IMR-90 (cell line): ENCODE data around the gene SH3BP2. TPM values are rescaled to one million over a fixed set of nuclear protein-coding genes. Genes with fewer than 3 reads are reported as not detected.

Experiments
- ATAC-seq: fragments of 200-7000 bp; cut with Tn5 transposase; 2 replicates; pipeline ENCODE4 v1.9.1; 2020; ENCODE audit warnings: low read depth, mild to moderate bottlenecking, moderate library complexity
- BruUV-seq: library from RNA; stranded (reverse); fragments of 400-500 nt; replicated peaks from 2 replicates; lab custom pipeline; 2021; lab: Mats Ljungman, UMichigan
- CTCF ChIA-PET: fragments of 300-600 bp; formaldehyde crosslinking; extraction: SDS; loops from one replicate; lab custom pipeline; 2021; ENCODE audit warnings: antibody characterized with exemption; lab: Yijun Ruan, JAX
- POLR2A ChIA-PET: fragments of 300-600 bp; sonication (Branson Sonifier 250); formaldehyde crosslinking; loops from one replicate; lab custom pipeline; 2022; ENCODE audit warnings: antibody characterized with exemption; ENCODE audit not compliant: unreplicated experiment; lab: Charles Lee
- DNase-seq: peaks from one replicate; pipeline ENCODE4 v3.0.0; 2013
- H2AFZ ChIP-seq: replicated peaks from 2 replicates; pipeline ENCODE3; 2013; ENCODE audit warnings: low read length, mild to moderate bottlenecking; ENCODE audit not compliant: poor library complexity
- H2AK5ac ChIP-seq: 2 replicates; pipeline ENCODE4 v1.6.1; 2013; ENCODE audit warnings: low read depth, low read length, inconsistent platforms
- H2AK9ac ChIP-seq: replicated peaks from 2 replicates; pipeline ENCODE3; 2013; ENCODE audit warnings: mild to moderate bottlenecking, low read depth, low read length, moderate library complexity; ENCODE audit not compliant: poor library complexity
- H2BK120ac ChIP-seq: 2 replicates; pipeline ENCODE4 v1.6.1; 2013; ENCODE audit warnings: low read depth, low read length, inconsistent platforms
- H2BK15ac ChIP-seq: 3 replicates; pipeline ENCODE4 v1.6.1; 2013; ENCODE audit warnings: low read depth, low read length, inconsistent platforms
- H2BK20ac ChIP-seq: 2 replicates; pipeline ENCODE4 v1.6.1; 2013; ENCODE audit warnings: low read depth, mild to moderate bottlenecking, inconsistent platforms, low read length, moderate library complexity
- H2BK5ac ChIP-seq: 2 replicates; pipeline ENCODE4 v1.6.1; 2013; ENCODE audit warnings: mild to moderate bottlenecking, low read depth, low read length, inconsistent platforms; ENCODE audit not compliant: poor library complexity, severe bottlenecking
- H3K14ac ChIP-seq: replicated peaks from 2 replicates; pipeline ENCODE4 v1.6.1; 2013; ENCODE audit warnings: low read depth, low read length, inconsistent platforms
- H3K18ac ChIP-seq: 2 replicates; pipeline ENCODE4 v1.6.1; 2013; ENCODE audit warnings: low read depth, low read length, control low read depth
- H3K23ac ChIP-seq: 2 replicates; pipeline ENCODE4 v1.6.1; 2013; ENCODE audit warnings: low read depth, low read length, inconsistent platforms
- H3K27ac ChIP-seq: 2 replicates; pipeline ENCODE4 v1.5.1; 2013; ENCODE audit warnings: mild to moderate bottlenecking, control low read depth, low read length; ENCODE audit not compliant: insufficient read depth
- H3K27me3 ChIP-seq: 2 replicates; pipeline ENCODE4 v1.6.1; 2013; ENCODE audit warnings: low read length; ENCODE audit not compliant: control insufficient read depth, insufficient read depth
- H3K36me3 ChIP-seq: 2 replicates; pipeline ENCODE4 v1.6.1; 2013; ENCODE audit warnings: low read length, mixed read lengths; ENCODE audit not compliant: control insufficient read depth, insufficient read depth
- H3K4ac ChIP-seq: 2 replicates; pipeline ENCODE4 v1.6.1; 2013; ENCODE audit warnings: low read depth, low read length, inconsistent platforms
- H3K4me1 ChIP-seq: 2 replicates; pipeline ENCODE4 v1.6.1; 2013; ENCODE audit warnings: low read length, mixed read lengths; ENCODE audit not compliant: control insufficient read depth, insufficient read depth
- H3K4me2 ChIP-seq: 2 replicates; pipeline ENCODE4 v1.6.1; 2013; ENCODE audit warnings: low read depth, mild to moderate bottlenecking, control low read depth, low read length, moderate library complexity
- H3K4me3 ChIP-seq: 2 replicates; pipeline ENCODE4 v1.5.1; 2013; ENCODE audit warnings: low read depth, mild to moderate bottlenecking, control low read depth, low read length, moderate library complexity; ENCODE audit not compliant: insufficient read depth
- H3K56ac ChIP-seq: 2 replicates; pipeline ENCODE4 v1.6.1; 2013; ENCODE audit warnings: low read length, inconsistent platforms; ENCODE audit not compliant: insufficient read depth; ENCODE audit errors: extremely low read depth
- H3K79me1 ChIP-seq, 2 experiments: 2 replicates each; pipeline ENCODE4 v1.6.1; 2013; ENCODE audit warnings: low read length in 2 of 2, inconsistent platforms in 1 of 2, low read depth in 1 of 2
- H3K9ac ChIP-seq: 2 replicates; pipeline ENCODE4 v1.6.1; 2013; ENCODE audit warnings: low read depth, low read length, control low read depth
- H3K9me1 ChIP-seq: 2 replicates; pipeline ENCODE4 v1.6.1; 2013; ENCODE audit warnings: low read length, inconsistent platforms; ENCODE audit not compliant: insufficient read depth
- H3K9me3 ChIP-seq: 2 replicates; pipeline ENCODE4 v1.6.1; 2013; ENCODE audit warnings: low read length; ENCODE audit not compliant: control insufficient read depth, insufficient read depth
- H4K20me1 ChIP-seq: 2 replicates; pipeline ENCODE4 v1.6.1; 2013; ENCODE audit warnings: low read length, inconsistent platforms; ENCODE audit not compliant: insufficient read depth
- H4K5ac ChIP-seq: 2 replicates; pipeline ENCODE4 v1.6.1; 2013; ENCODE audit warnings: mild to moderate bottlenecking, low read depth, low read length, control low read depth
- H4K8ac ChIP-seq, 2 experiments: 2 replicates each; pipeline ENCODE4 v1.6.1; 2013; ENCODE audit warnings: low read depth in 2 of 2, low read length in 2 of 2, control low read depth in 1 of 2, inconsistent platforms in 1 of 2
- H4K91ac ChIP-seq: 2 replicates; pipeline ENCODE4 v1.6.1; 2013; ENCODE audit warnings: low read depth, low read length, inconsistent platforms; ENCODE audit not compliant: insufficient read depth
- BHLHE40 ChIP-seq: fragments of 150-350 bp; IDR thresholded peaks from 2 replicates; pipeline ENCODE4 v1.6.1; 2016; ENCODE audit warnings: mild to moderate bottlenecking, low read depth, low read length
- CEBPB ChIP-seq: IDR thresholded peaks from 2 replicates; pipeline ENCODE4 v1.6.1; 2012; ENCODE audit warnings: low read depth, low read length, improper control_type of control experiment
- CHD1 ChIP-seq: IDR thresholded peaks from 2 replicates; pipeline ENCODE4 v1.6.1; 2012; ENCODE audit warnings: low read depth, low read length, improper control_type of control experiment
- CTCF ChIP-seq: conservative IDR thresholded peaks from 2 replicates; pipeline ENCODE4 v1.5.1; 2012; ENCODE audit warnings: mild to moderate bottlenecking, low read depth, low read length, improper control_type of control experiment
- FOS ChIP-seq: fragments of 150-350 bp; IDR thresholded peaks from 2 replicates; pipeline ENCODE4 v1.6.1; 2016; ENCODE audit warnings: low read depth, low read length
- MAFK ChIP-seq: IDR thresholded peaks from 2 replicates; pipeline ENCODE4 v1.6.1; 2012; ENCODE audit warnings: low read depth, low read length, improper control_type of control experiment
- MAZ ChIP-seq: IDR thresholded peaks from 2 replicates; pipeline ENCODE4 v1.6.1; 2012; ENCODE audit warnings: low read depth, mild to moderate bottlenecking, low read length, improper control_type of control experiment, moderate library complexity, borderline replicate concordance
- MXI1 ChIP-seq: IDR thresholded peaks from 2 replicates; pipeline ENCODE4 v1.6.1; 2012; ENCODE audit warnings: low read depth, mild to moderate bottlenecking, low read length, moderate library complexity, borderline replicate concordance
- NFE2L2 ChIP-seq: fragments of 150-350 bp; IDR thresholded peaks from 2 replicates; pipeline ENCODE4 v1.6.1; 2016; ENCODE audit warnings: low read depth, mild to moderate bottlenecking, low read length
- POLR2A ChIP-seq: IDR thresholded peaks from 2 replicates; pipeline ENCODE4 v1.6.1; 2012; ENCODE audit warnings: mild to moderate bottlenecking, low read depth, low read length
- RAD21 ChIP-seq: IDR thresholded peaks from 2 replicates; pipeline ENCODE4 v1.6.1; 2012; ENCODE audit warnings: low read length, improper control_type of control experiment
- RCOR1 ChIP-seq: IDR thresholded peaks from 2 replicates; pipeline ENCODE4 v1.6.1; 2012; ENCODE audit warnings: mild to moderate bottlenecking, low read length, improper control_type of control experiment; ENCODE audit not compliant: insufficient replicate concordance
- RFX5 ChIP-seq: IDR thresholded peaks from 2 replicates; pipeline ENCODE4 v1.8.0; 2012; ENCODE audit warnings: low read depth, mild to moderate bottlenecking, low read length, moderate library complexity
- SMC3 ChIP-seq: fragments of 150-350 bp; IDR thresholded peaks from 2 replicates; pipeline ENCODE4 v1.6.1; 2016; ENCODE audit warnings: low read depth, mild to moderate bottlenecking, antibody characterized with exemption, low read length, moderate library complexity
- USF2 ChIP-seq: fragments of 150-350 bp; IDR thresholded peaks from 2 replicates; pipeline ENCODE4 v1.6.1; 2017; ENCODE audit warnings: mild to moderate bottlenecking, antibody characterized with exemption, low read length, low read depth
- WGBS, 2 experiments: methylation state at CpG; one replicate each; pipeline versions ENCODE4 v1.1.5 to v1.1.7; 2013; ENCODE audit warnings: missing lambda C conversion rate in 2 of 2; ENCODE audit not compliant: insufficient read length in 1 of 2; ENCODE audit errors: extremely low coverage in 2 of 2; 5-methylcytosine and 5-hydroxymethylcytosine counted together
- dilution Hi-C: fragments of 300-500 bp; cut with HindIII; formaldehyde crosslinking; loops from one replicate; pipeline ENCODE4 v1.14.3; 2018; ENCODE audit warnings: low sequenced_read_pairs; ENCODE audit not compliant: unreplicated experiment
- in situ Hi-C: fragments of 300-500 bp; cut with MboI; formaldehyde crosslinking; loops from 3 replicates; pipeline ENCODE4 v1.14.3; 2019; ENCODE audit warnings: low sequenced_read_pairs, inconsistent platforms, mixed read lengths
- intact Hi-C: fragments of 100-400 bp; cut with micrococcal nuclease; formaldehyde crosslinking; loops from 2 replicates; pipeline ENCODE4 v1.10.0; 2022
- polyA plus RNA-seq, 3 experiments: library from polyadenylated mRNA; depleted of rRNA; stranded (reverse); fragments of >200 nt; gene quantifications; 2 replicates each; pipeline ENCODE4 v1.2.3, GENCODE V29; 2012; ENCODE audit warnings: low replicate concordance in 1 of 3
- total RNA-seq: library from RNA; depleted of rRNA; stranded (reverse); fragments of >200 nt; gene quantifications from 2 replicates; pipeline ENCODE4 v1.2.3, GENCODE V29; 2012
- TF ChIP-seq, protein P1 (sequence below): fragments of 150-350 bp; IDR thresholded peaks from 2 replicates; pipeline ENCODE4 v1.6.1; 2016; ENCODE audit warnings: low read depth, mild to moderate bottlenecking, low read length, moderate library complexity, borderline replicate concordance

The SH3BP2 gene
- total and polyA plus RNA-seq, 2 of the 4 experiments (the other 2 are of a cell fraction) = 9.0 to 37.2 TPM

GRCh38 chr4:2856266-2856665, 63.4 kb downstream of the SH3BP2 start:
- H3K23ac ChIP-seq = no peak overlapping the region
- in situ Hi-C loops (no loop called here), dilution Hi-C loops (no loop called here), intact Hi-C loops (no loop called here)
- H2BK5ac ChIP-seq = no peak overlapping the region
- H2AK5ac ChIP-seq = no peak overlapping the region
- H3K36me3 ChIP-seq = peaks cover 7% of the 10 kb centered on the region
- H4K20me1 ChIP-seq = peaks cover 77% of the 10 kb centered on the region
- no peak overlapping the region for H3K9ac ChIP-seq
- ChIA-PET CTCF (no interaction called here), POLR2A (interaction anchor here (0.7 kb wide), 1 partner anchor 85 kb away, joined by 7 read pairs; no protein-coding TSS in a partner anchor)
- H3K4me3 ChIP-seq = no peak overlapping the region
- TF ChIP-seq BHLHE40 = no peak
- no peak for TF ChIP-seq CTCF
- no peak for TF ChIP-seq RCOR1
- no peak for TF ChIP-seq MXI1
- TF ChIP-seq SMC3 = no peak
- TF ChIP-seq RFX5 = no peak
- TF ChIP-seq USF2 = no peak
- no peak for TF ChIP-seq MAZ
- TF ChIP-seq MAFK = no peak
- no peak for TF ChIP-seq NFE2L2
- no peak for TF ChIP-seq POLR2A
- TF ChIP-seq, protein P1, sequence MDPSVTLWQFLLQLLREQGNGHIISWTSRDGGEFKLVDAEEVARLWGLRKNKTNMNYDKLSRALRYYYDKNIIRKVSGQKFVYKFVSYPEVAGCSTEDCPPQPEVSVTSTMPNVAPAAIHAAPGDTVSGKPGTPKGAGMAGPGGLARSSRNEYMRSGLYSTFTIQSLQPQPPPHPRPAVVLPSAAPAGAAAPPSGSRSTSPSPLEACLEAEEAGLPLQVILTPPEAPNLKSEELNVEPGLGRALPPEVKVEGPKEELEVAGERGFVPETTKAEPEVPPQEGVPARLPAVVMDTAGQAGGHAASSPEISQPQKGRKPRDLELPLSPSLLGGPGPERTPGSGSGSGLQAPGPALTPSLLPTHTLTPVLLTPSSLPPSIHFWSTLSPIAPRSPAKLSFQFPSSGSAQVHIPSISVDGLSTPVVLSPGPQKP = no peak
- no peak for TF ChIP-seq CHD1
- no peak for TF ChIP-seq RAD21
- TF ChIP-seq CEBPB = no peak
- no peak for TF ChIP-seq FOS
- H3K9me1 ChIP-seq = peaks cover 10% of the 10 kb centered on the region
- H2BK15ac ChIP-seq = no peak overlapping the region
- H3K4me2 ChIP-seq = no peak overlapping the region
- H3K9me3 ChIP-seq = no peaks in the 10 kb centered on the region
- H4K8ac ChIP-seq = no peak overlapping the region
- peaks cover 22% of the 10 kb centered on the region for H3K4me1 ChIP-seq
- no peak for DNase-seq
- H2AK9ac ChIP-seq = no peak overlapping the region
- H4K5ac ChIP-seq = no peak overlapping the region
- H3K27ac ChIP-seq = no peak overlapping the region
- WGBS, 2 experiments = no CpG with 5 or more reads among the region's 3 CpGs
- H3K14ac ChIP-seq = no peak overlapping the region
- H3K18ac ChIP-seq = no peak overlapping the region
- H3K27me3 ChIP-seq = no peaks in the 10 kb centered on the region
- no peak overlapping the region for H2BK20ac ChIP-seq
- no TSS peak for BruUV-seq
- ATAC-seq = no peak
- H2BK120ac ChIP-seq = no peak overlapping the region
- H3K4ac ChIP-seq = no peak overlapping the region
- H3K56ac ChIP-seq = no peak overlapping the region
- H2AFZ ChIP-seq = no peak overlapping the region
- no peak overlapping the region for H4K91ac ChIP-seq
- peaks cover 15 to 62% of the 10 kb centered on the region in 2 experiments for H3K79me1 ChIP-seq
